AG08396 (cell line): ENCODE data around the gene DDX54.
A peak's percentile ranks its signal among the peaks of the same experiment; 100 is the strongest.

Source experiments
- DNase-seq: peaks from one replicate; pipeline ENCODE4 v3.0.0; 2012; ENCODE audit warnings: low spot score, mixed read lengths

DDX54 gene, protein sequence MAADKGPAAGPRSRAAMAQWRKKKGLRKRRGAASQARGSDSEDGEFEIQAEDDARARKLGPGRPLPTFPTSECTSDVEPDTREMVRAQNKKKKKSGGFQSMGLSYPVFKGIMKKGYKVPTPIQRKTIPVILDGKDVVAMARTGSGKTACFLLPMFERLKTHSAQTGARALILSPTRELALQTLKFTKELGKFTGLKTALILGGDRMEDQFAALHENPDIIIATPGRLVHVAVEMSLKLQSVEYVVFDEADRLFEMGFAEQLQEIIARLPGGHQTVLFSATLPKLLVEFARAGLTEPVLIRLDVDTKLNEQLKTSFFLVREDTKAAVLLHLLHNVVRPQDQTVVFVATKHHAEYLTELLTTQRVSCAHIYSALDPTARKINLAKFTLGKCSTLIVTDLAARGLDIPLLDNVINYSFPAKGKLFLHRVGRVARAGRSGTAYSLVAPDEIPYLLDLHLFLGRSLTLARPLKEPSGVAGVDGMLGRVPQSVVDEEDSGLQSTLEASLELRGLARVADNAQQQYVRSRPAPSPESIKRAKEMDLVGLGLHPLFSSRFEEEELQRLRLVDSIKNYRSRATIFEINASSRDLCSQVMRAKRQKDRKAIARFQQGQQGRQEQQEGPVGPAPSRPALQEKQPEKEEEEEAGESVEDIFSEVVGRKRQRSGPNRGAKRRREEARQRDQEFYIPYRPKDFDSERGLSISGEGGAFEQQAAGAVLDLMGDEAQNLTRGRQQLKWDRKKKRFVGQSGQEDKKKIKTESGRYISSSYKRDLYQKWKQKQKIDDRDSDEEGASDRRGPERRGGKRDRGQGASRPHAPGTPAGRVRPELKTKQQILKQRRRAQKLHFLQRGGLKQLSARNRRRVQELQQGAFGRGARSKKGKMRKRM

DNA sequence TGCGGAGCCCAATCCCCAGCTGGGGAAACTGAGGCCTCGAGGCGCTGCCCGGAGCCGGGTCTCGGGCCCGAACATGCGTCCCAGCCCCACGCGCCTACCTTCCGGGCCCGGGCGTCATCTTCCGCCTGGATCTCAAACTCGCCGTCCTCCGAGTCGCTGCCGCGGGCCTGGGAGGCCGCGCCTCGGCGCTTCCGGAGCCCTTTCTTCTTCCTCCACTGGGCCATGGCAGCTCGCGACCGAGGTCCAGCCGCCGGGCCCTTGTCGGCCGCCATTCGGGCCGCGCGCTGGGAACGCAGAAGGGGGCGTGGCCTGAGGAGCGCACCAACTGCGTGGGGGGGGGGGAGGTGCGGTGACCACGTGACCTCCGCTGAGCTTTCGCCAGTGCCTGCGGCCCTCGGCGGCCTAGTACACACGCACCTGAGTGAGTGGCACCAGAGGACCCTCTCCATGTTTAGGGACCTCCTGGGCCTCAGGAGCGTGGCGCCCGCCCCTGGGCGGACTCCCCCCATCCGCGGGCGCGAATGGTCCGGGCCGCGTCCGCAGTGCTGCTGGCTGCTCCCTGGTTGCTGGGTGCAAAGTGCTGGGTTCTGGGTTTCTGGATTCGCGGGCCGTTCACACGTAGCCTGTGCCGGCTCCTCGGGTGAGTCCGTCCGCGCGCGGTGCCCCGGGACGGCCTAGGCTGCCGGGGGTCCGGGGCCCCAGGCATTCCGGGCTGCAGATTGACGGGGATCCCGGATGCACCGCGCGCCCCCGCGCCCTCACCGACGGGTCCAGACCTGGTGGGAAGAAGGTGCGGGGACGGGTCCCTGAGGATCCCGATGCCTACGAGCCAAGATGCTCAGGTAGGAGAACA is at the start of gene DDX54, which contains the start of gene RITA1:
TSS of gene DDX54 (minus strand) at position 299 of the 853 bp plus-strand sequence. CDS start at position 272, 27 bp downstream.
TSS of gene RITA1 (plus strand) at position 542 of the 853 bp plus-strand sequence. CDS start 1,026 bp downstream, outside the sequence.
- DNase-seq = peak; percentile 87

DNA sequence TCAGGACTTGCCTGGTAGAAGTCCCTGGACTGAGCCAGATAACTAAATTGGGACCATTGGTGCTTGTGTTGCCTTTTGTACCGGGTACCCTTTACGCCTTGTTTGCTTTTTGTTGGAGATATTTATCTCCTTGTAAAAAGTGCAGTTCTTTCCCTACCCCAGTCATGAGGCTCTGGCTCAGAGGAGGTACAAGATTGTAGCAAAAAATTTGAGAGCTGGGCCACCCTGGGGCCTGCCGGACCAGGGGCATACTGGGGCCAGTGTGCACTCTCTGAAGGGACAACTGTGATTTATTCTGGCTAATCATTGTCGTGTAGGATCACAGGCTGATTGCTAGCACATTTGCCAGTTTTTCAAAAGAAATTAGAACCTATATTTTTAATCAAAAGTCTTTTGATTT is 49.2 kb upstream of the DDX54 start:
- no peak for DNase-seq

DNA sequence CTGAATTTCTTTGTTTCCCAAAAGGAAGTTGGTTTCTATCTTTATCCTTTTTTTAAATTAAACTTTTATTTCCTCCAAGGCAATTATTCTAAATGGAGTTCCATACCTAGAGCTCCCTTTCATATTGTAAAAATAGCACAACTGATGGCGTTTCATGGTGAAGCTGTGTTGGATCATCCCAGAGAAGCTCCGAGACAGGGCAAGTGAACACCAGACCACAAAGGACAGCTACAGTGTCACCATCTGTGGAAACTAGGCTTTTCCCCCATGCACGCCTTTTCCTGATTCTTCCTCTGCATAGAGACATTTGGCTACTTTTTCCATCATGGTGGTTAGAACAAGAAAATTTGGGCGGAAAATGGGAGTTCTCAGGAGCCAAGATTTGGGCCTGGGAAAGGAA is 48.7 kb upstream of the DDX54 start:
- no peak for DNase-seq

DNA sequence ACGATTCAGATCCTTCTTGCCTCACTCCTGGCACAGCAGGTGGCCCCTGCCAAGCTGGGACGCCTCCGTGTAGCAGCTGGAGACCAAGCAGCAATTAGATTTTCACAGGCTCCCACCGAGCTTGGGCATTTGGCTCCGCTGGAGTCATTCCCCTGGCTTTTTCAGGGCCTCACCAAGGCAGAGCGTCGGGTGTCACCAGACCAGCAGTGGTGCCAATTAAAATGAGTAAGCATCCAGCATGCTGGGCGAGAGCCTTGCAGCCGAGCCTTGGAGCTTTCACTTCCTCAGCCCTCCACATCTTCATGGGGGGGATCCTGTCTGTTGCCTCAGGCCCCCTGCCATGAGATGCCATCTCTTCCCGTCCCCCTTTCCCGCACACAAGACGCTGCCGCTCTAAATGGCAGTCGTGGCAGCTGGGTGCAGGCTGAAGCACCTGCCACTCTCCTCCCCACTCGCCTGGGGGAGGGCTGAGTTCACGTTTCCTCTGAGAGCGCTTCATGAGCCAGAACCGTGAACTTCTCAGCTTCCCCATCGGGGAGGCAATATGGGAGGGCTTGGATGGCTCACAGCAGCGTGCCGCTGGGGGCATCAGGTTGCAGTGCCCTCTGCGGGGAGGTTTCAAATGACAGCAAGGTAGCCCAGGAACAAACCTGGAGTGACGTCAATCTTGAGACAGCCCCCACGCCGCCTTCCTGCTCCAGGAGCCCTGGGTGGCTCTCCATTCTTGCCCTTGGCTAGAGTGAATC is 47.7 kb upstream of the DDX54 start:
- DNase-seq = no peak

DNA sequence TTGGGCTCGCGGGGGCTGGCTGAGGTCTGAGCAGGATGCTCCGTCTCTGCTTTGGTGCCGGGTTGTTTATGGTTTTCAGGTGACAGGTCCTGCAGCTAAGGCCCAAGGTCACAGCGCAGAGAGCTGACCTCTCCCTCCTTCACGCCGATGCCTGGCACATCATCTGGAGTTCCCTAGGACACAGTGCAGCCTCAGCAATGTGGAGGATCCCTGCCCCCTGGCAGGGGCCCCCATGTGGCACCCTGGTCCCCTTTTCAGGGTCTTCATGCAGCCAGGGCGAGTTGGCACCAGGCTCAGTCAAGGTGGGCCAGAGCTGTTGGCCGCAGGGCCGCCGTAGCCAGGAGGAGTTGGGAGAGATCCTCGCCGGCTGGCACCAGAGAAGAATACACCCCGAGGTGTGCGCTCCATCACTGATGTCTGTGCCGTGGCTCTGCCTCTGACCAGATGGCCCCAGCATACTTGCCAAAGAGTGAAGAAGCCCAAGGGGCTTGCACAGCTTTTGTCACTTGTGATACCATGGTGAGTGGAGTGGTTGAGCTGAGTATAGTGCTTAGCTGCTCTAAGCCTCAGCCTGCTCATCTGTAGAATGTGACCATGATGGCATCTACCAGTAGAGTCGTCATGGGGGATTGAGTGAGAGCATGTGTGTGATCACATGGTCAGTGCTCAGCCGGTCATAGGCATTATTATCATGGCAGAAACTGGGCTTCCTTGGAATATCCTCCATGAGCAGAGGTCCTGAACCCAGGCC is 47.0 kb upstream of the DDX54 start:
- DNase-seq = no peak

DNA sequence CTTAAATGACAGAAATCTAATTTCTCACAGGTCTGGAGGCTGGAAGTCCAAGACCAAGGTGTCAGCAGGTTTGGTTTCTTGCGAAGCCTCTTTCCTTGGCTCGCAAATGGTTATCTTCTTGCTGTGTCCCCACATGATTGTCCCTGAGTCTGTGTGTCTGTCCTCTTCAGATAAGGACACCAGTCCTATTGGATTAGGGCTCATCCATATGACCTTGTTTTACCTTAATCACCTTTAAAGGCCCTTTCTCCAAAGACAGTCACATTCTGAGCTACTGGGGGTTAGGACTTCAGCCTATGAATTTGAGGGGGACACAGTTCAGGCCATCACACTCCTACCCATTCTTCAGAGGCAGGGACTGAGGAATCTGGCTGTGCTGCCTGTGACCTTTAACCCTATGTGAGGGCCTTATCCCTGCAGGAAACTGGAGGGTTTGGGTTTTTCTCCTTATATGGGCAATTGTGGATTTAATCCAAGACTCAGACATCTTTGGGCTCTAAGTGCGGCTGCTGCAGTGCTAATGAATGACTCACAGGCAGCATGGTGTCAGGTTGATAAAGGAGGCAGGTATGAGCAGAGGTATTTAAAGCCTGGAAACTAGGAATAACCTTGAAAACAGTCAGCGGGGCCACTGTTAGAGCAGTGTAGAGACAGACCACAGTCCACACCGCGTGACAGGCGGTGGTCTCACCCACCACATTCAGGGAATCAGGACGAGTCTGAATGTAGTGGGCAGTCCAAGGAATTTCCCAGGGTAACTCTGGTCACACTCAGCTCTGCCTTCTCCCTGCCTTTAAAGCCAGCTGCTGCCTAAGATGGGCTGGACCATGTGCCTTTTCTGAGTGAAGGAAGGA is 46.2 kb upstream of the DDX54 start:
- no peak for DNase-seq

DNA sequence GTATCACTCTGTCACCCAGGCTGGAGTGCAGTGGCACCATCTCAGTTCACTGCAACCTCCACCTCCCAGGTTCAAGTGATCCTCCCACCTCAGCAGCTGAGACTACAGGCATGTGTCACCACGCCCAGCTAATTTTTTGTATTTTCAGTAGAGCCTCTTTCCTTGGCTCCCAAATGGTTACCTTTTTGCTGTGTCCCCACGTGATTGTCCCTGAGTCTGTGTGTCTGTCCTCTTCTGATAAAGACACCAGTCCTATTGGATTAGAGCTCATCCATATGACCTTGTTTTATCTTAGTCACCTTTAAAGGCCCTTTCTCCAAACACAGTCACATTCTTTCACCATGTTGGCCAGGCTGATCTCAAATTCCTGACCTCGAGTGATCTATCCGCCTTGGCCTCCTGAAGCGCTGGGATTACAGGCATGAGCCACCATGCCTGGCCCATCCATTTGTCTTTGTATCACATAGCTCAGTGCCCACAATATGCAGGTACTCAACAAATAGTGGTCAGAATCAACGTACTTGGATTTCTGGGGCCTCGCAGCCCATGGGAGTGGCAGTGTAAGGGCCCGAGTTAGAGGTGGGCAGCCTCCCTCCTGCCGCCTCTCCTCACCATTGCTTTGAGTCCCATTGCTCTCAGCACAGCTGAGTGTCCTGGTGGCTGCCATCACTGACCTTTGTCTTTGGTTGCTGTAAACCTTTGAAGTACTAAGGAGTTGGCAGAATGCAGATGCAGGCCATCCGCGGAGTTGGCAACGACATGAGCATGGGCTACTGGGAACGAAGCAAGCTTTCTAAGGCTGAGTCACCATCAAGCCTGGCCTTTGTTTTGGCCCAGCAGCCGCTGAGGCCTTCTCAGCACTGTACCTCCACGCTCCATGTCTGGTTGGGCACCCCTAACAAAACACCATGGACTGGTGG is 45.3 kb upstream of the DDX54 start:
- DNase-seq = no peak

DNA sequence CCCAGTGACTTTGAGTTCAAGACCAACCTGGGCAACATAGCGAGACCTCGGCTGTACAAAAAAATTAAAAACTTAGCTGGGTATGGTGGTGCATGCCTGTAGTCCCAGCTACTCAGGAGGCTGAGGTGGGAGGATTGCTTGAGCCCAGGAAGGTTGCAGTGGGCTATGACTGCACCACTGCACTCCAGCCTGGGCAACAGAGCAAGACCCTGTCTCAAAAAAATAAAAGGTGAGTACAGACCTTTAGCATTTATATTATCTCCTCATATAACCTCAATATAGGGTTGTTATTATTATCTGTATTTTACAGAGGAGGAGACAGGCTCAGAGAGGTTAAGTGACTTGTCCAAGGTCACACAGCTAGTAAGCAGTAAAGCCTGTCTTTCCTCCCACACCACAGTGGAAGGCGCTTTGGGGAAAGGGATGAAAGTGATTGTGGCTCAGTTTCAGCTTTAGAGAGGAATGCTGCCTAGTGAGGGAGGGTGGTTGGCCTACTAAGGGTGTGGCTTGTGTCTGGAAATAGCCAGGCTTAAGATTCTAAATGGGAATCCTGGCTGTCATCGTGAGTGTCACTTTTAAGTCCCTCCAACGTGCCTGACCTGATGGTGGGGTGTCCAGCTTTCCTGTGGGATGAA is 43.2 kb upstream of the DDX54 start:
- DNase-seq = no peak

DNA sequence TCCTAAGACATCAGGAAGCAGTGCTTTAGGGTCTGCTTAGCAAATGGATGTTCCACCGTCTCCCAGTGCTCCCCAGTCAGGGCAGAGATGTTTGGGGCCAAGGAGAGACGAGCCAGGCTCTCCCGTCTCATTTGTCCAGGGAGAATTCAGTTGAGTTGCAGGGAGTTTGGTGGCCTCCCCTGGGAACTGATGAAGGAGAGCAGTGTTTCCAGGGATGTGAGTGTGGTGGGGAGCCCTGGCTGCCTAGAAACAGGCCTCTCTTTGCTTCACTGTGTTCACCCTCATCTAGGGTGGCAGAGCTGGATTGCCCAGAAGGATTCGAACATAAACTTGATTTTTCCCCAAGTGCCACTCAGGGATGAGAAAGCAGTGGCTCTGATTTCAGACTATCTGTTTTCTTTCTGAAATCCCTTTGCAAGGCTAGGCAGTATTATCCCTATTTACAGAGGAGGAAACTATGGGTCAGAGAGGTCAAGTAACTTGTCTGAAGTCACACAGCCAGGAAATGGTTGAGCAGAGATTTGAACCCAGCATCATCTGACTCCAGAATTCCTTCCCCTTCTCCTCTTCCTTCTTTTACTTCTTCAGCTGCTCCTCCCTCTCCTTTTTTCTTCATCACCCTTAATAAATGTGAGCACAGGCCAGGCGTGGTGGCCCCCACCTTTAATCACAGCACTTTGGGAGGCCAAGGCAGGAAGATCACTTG is 42.6 kb upstream of the DDX54 start:
- DNase-seq = no peak

DNA sequence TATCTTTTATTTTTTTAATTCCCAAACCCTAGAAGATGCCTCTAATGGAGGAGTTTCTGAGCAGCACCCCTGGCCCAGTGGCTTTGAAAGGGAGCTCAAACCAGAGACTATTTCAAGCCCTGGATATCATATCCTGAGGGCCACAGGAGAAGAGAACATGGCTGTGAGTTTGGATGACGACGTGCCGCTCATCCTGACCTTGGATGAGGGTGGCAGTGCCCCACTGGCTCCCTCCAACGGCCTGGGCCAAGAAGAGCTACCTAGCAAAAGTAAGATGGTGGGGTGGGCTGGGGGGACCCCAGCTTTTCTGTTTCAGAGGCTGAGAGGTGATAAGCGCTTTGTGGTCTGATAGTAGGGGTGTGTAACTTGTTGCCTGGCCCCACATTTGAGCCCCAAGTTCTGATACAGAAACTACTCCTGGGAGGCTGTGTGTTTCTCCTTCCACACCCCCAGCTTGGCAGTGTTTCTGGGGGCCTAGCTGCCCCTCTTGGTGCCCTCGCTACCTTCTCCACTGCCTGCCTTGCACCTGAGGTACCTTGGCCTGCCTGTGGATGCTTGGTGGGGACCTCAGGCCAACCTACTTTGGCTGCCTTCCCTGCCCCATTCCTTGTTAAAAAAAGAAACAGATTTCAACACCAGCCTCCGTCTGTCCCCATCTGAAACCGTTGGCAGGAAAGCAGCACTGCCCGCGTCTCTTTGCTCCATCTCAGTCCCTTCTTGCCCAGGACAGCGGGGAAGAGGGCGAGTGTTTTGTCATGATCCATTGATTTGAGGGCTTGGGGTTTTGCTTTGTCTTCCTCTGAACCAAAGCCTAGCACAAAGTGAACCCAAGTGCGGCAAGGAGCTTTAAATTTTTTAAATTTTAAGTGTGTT is 41.7 kb upstream of the DDX54 start:
- DNase-seq = no peak

DNA sequence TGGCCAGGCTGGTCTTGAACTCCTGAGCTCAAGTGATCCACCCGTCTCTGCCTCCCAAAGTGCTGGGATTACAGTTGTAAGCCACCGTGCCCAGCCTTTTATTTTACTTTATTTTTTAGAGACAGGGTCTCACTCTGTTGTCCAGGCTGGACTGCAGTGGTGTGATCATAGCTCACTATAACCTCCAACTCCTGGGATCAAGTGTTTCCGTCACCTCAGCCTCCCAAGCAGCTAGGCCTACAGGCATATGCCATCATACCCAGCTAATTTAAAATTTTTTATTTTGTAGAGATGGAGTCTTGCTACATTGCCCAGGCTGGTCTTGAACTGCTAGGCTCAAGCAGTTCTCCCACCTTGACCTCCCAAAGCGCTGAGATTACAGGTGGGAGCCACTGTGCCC is 39.7 kb upstream of the DDX54 start:
- no peak for DNase-seq

DNA sequence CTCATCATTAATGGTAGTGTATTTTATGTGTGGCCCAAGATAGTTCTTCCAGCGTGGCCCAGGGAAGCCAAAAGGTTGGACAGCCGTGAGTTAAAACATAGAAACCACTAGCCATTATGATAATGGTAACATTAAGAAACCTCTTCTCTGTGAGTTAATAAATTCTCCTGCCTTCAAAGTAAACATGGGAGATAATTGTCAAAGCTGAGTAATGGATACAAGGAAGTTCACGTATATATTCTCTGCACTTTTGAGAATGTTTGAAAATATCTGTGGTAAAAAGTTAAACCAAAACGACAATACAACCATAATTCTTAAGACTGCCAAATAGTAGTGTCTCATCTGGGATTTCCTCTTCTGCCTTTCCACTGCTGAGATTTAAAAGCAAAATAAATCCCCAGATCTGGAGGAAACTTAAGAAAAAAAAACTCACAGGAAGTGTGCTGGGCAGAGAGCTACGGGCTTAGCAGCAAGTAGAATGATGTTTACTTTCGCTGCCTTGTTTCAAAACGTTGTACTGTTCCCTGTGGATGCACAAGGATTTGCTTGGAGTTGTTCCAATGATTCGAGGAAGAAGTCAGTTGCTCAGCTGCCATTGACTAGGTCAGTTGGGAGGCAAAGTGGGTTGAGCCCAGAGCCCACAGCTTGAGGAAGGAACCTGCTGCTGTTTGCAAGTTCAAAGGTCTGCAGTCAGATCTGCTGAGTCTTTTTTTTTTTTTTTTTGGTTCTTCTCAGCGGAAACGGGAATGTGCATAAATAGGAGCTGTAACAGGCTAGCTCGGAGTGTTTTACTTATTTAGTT is 37.7 kb upstream of the DDX54 start:
- DNase-seq = peak; percentile 73

DNA sequence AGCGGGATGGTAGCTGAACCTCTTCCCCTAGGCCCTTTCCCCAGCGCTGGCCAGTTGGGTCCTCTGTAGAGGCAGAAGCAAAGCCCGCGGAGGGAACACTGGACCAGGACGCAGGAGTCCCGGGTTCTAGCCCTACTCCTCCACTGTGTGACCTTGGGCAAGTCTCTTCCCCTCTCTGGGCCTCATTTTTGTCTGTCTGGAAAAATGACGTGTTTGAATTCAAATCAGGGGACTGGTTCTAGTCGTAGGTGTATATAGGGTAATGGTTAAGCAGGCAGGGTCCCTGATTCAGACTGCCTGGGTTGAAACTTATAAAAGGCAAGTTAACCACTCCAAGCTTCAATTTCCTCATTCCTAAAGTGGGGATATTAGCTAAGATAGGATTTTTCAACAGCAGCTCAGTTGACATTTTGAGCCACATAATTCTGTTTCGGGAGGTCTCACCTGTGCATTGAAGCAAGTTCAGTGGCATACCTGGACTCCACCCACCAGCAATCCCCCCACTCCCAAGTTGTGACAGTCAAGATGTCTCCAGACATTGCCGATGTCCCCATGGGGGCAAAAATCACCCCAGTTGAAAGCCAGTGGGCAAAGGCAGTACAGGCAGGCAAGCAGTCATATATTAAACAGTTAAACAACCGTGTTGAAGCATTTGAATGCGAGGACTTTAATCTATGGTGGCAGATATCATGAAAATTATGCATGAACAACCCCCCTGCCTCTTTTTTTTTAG is 36.9 kb upstream of the DDX54 start:
- DNase-seq = no peak

DNA sequence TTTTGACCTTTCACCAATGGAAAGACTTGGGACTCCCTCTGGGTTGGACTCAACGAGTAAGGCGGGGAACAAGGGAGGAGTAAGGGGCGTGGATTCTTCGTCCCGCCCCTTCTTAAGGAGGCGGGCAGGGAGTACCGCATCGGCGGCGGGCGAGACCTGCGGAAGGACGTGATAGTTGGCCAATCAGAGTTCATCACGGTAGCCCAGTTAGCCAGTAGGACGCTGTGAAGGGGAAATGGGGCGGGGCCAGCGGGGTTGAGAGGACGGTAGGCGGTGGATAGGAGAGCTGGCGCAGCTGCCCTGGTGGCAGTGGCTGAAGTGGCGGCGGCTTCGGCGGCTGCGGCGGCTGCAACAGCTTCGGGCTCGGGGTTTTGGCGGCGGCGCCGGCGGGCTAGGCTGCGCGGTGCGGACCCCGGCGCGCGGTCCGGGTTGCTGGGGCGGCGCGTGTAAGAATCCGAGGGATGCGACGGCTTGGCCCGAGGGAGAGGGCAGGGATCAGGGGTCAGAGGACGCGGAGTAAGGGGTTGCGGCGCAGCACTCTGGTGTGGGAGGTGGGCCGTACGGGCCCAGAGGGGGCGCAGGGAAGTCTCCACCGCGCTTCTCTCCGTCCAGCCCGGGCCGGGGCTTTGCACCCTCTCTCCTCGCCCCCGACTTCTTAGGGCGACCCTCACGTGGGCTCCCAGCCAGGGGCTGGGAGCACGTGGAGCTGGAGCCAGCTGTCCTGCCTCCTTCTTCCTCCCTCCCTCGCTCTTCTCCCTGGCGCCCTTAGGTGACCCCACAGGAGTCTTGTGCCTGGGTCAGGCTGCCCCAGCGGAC is 36.1 kb upstream of the DDX54 start, which contains the start of gene TPCN1:
TSS of gene TPCN1 (plus strand) at position 284 of the 816 bp plus-strand sequence. CDS start 5,389 bp downstream, outside the sequence.
- DNase-seq = peak; percentile 98
